ENCODE results near the gene RPS5. TPM values are rescaled to one million over a fixed set of nuclear protein-coding genes. Genes with fewer than 3 reads are reported as not detected.

Gene RPS5
- total and polyA plus RNA-seq, 9 of the 15 experiments (the other 6 are each of a cell fraction or from before 2014, with no cell fraction given): 1,228 to 3,570 (median 2,484) TPM

DNA sequence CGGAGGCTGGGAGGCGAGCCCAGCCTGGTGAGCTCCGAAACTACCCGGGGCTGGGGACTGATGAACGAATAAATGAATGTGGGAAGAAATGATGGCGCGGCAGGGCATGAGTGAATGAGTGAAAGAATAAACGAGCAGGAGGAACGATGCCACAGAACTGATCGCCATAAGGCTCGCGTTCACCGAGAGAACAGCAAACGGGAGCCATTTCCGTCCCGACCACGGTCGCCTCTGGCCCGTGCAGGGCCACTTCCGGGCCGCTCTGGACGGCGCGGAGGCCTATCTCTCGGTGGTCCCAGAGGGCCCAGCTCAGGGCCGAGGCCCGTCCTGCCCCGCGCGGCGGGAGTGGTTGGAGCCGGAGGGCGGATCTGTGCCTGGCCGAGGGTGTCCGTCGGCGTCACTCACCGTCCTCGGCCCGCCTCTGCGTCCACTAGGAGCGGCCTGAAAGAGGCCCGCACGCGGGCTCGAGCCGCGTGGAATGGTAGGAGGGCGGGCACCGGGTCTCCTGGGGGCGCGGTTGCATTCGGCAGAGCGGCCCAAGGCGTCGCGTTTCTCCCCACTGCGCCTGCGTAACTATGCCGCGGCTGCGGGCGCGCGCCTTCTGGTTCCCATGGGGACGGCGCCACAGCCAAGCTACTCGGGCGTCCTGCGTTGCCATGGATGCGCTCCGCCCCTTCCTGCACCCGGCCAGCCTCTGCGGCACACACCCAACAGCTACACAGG lies 24.6 kb upstream of the RPS5 start, which contains the start of gene ZNF497 (continued):
- TF ChIP-seq, protein P1, sequence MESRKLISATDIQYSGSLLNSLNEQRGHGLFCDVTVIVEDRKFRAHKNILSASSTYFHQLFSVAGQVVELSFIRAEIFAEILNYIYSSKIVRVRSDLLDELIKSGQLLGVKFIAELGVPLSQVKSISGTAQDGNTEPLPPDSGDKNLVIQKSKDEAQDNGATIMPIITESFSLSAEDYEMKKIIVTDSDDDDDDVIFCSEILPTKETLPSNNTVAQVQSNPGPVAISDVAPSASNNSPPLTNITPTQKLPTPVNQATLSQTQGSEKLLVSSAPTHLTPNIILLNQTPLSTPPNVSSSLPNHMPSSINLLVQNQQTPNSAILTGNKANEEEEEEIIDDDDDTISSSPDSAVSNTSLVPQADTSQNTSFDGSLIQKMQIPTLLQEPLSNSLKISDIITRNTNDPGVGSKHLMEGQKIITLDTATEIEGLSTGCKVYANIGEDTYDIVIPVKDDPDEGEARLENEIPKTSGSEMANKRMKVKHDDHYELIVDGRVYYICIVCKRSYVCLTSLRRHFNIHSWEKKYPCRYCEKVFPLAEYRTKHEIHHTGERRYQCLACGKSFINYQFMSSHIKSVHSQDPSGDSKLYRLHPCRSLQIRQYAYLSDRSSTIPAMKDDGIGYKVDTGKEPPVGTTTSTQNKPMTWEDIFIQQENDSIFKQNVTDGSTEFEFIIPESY (CRISPR knock-in tag; IDR thresholded peaks at IDR 0.05): 0 out of 2 replicates have a peak, but pooled peaks have one; percentile 12
- TF ChIP-seq ZNF354B (CRISPR knock-in tag; IDR thresholded peaks at IDR 0.05) (no peak), ZNF133 (CRISPR knock-in tag; IDR thresholded peaks at IDR 0.05) (no peak), BMI1 (IDR thresholded peaks at IDR 0.05; ENCODE audit: low read length) (peak; percentile 100), DMBX1 (CRISPR knock-in tag; IDR thresholded peaks at IDR 0.05; ENCODE audit: borderline replicate concordance) (no peak), ZNF146 (CRISPR knock-in tag; IDR thresholded peaks at IDR 0.05; ENCODE audit: unreplicated experiment) (no peak), ZNF444 (CRISPR knock-in tag; IDR thresholded peaks at IDR 0.05) (no peak), ZNF174 (CRISPR knock-in tag; IDR thresholded peaks at IDR 0.05) (no peak), CXXC5 (CRISPR knock-in tag; IDR thresholded peaks at IDR 0.05) (peak; percentile 82), CBX1 (IDR thresholded peaks at IDR 0.05; ENCODE audit: low read depth) (peak; percentile 56; the same call in 1 of the 2 replicates), ZNF75A (CRISPR knock-in tag; IDR thresholded peaks at IDR 0.05) (no peak)
- TF ChIP-seq, protein P2, sequence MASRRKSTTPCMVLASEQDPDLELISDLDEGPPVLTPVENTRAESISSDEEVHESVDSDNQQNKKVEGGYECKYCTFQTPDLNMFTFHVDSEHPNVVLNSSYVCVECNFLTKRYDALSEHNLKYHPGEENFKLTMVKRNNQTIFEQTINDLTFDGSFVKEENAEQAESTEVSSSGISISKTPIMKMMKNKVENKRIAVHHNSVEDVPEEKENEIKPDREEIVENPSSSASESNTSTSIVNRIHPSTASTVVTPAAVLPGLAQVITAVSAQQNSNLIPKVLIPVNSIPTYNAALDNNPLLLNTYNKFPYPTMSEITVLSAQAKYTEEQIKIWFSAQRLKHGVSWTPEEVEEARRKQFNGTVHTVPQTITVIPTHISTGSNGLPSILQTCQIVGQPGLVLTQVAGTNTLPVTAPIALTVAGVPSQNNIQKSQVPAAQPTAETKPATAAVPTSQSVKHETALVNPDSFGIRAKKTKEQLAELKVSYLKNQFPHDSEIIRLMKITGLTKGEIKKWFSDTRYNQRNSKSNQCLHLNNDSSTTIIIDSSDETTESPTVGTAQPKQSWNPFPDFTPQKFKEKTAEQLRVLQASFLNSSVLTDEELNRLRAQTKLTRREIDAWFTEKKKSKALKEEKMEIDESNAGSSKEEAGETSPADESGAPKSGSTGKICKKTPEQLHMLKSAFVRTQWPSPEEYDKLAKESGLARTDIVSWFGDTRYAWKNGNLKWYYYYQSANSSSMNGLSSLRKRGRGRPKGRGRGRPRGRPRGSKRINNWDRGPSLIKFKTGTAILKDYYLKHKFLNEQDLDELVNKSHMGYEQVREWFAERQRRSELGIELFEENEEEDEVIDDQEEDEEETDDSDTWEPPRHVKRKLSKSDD (conservative IDR thresholded peaks at IDR 0.05; ENCODE audit: low read length): 0 out of 2 replicates have a peak, but pooled peaks have one; percentile 32
- TF ChIP-seq, protein P3, sequence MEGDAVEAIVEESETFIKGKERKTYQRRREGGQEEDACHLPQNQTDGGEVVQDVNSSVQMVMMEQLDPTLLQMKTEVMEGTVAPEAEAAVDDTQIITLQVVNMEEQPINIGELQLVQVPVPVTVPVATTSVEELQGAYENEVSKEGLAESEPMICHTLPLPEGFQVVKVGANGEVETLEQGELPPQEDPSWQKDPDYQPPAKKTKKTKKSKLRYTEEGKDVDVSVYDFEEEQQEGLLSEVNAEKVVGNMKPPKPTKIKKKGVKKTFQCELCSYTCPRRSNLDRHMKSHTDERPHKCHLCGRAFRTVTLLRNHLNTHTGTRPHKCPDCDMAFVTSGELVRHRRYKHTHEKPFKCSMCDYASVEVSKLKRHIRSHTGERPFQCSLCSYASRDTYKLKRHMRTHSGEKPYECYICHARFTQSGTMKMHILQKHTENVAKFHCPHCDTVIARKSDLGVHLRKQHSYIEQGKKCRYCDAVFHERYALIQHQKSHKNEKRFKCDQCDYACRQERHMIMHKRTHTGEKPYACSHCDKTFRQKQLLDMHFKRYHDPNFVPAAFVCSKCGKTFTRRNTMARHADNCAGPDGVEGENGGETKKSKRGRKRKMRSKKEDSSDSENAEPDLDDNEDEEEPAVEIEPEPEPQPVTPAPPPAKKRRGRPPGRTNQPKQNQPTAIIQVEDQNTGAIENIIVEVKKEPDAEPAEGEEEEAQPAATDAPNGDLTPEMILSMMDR (IDR thresholded peaks at IDR 0.05 in 2 of 3, conservative IDR thresholded peaks at IDR 0.05 in 1 of 3; ENCODE audit: insufficient read depth in 2 of 3, low read depth in 1 of 3, low read length in 3 of 3): no peak
- TF ChIP-seq, protein P4, sequence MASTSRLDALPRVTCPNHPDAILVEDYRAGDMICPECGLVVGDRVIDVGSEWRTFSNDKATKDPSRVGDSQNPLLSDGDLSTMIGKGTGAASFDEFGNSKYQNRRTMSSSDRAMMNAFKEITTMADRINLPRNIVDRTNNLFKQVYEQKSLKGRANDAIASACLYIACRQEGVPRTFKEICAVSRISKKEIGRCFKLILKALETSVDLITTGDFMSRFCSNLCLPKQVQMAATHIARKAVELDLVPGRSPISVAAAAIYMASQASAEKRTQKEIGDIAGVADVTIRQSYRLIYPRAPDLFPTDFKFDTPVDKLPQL (IDR thresholded peaks at IDR 0.05; ENCODE audit: extremely low read depth, insufficient read length): no peak
- TF ChIP-seq, protein P5, sequence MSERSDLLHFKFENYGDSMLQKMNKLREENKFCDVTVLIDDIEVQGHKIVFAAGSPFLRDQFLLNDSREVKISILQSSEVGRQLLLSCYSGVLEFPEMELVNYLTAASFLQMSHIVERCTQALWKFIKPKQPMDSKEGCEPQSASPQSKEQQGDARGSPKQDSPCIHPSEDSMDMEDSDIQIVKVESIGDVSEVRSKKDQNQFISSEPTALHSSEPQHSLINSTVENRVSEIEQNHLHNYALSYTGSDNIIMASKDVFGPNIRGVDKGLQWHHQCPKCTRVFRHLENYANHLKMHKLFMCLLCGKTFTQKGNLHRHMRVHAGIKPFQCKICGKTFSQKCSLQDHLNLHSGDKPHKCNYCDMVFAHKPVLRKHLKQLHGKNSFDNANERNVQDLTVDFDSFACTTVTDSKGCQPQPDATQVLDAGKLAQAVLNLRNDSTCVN (CRISPR knock-in tag; IDR thresholded peaks at IDR 0.05): no peak
- TF ChIP-seq, protein P6, sequence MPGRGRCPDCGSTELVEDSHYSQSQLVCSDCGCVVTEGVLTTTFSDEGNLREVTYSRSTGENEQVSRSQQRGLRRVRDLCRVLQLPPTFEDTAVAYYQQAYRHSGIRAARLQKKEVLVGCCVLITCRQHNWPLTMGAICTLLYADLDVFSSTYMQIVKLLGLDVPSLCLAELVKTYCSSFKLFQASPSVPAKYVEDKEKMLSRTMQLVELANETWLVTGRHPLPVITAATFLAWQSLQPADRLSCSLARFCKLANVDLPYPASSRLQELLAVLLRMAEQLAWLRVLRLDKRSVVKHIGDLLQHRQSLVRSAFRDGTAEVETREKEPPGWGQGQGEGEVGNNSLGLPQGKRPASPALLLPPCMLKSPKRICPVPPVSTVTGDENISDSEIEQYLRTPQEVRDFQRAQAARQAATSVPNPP (IDR thresholded peaks at IDR 0.05; ENCODE audit: borderline replicate concordance, insufficient read depth, insufficient read length): no peak
